ENCODE data around the gene SPATA17. TPM values are rescaled to one million over a fixed set of nuclear protein-coding genes. Genes with fewer than 3 reads are reported as not detected.

SPATA17 gene
- polyA plus RNA-seq, 1 donor (not counting 4 experiments of a cell fraction or from before 2014, with no cell fraction given): 1.8 TPM

DNA sequence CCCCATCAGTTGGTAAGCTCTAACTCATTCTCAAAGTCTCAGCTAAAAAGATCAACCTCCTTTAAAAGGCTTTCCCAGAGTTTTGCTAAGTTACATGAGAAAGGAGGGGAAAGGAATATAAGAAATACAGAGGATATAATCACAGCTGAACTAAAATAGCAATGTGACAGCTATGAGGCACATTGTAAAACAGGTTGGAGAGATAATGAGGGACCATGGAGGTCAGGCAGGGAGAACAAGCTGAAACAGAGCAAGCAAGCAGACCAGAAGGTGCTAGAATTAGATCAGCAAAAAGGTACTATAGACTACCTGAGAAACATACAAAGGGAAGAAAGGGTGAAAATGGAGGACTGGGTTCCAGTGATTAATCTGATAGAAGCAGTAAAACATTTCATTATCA is 28.8 kb upstream of the SPATA17 start:
- Histone ChIP-seq H3K27ac (ENCODE audit: control insufficient read depth, insufficient read depth, low read length) (no peak overlapping the region), H3K79me2 (ENCODE audit: control insufficient read depth, insufficient read depth, low read length) (no peaks in the 10 kb centered on the region), H3K9me3 (ENCODE audit: control insufficient read depth, low read depth, low read length) (no peaks in the 10 kb centered on the region), H4K20me1 (ENCODE audit: control insufficient read depth, extremely low read depth, insufficient read depth, low read length) (no peaks in the 10 kb centered on the region), H2AFZ (ENCODE audit: control insufficient read depth, low read length) (no peak overlapping the region), H3K4me1 (ENCODE audit: control insufficient read depth, extremely low read depth, insufficient read depth, low read length) (no peaks in the 10 kb centered on the region), H3K4me3 (ENCODE audit: control insufficient read depth in 2 of 3, extremely low read depth in 1 of 3, insufficient read depth in 2 of 3, low read depth in 1 of 3, low read length in 3 of 3) (no peak overlapping the region), H3K9ac (ENCODE audit: control insufficient read depth, extremely low read depth, insufficient read depth, low read length) (no peak overlapping the region), H3K4me2 (ENCODE audit: control insufficient read depth, extremely low read depth, insufficient read depth, low read depth, low read length) (no peak overlapping the region), H3K27me3 (ENCODE audit: control insufficient read depth, extremely low read depth, insufficient read depth, low read length) (no peaks in the 10 kb centered on the region), H3K36me3 (ENCODE audit: control insufficient read depth in 2 of 2, extremely low read depth in 1 of 2, insufficient read depth in 2 of 2, low read length in 2 of 2) (peaks cover 0 to 3% of the 10 kb centered on the region in 2 experiments), H3K9me1 (ENCODE audit: control insufficient read depth, extremely low read depth, insufficient read depth, low read length) (no peaks in the 10 kb centered on the region)
- dilution Hi-C loops (cut with MboI; ENCODE audit: extremely low pct_ligation_motif_present, low sequenced_read_pairs): no loop called here
- DNase-seq (ENCODE audit: low read depth, low spot score): no peak
- no peak for TF ChIP-seq EZH2 (IDR thresholded peaks at IDR 0.05; ENCODE audit: low read length)
- no peak for TF ChIP-seq CTCF (optimal IDR thresholded peaks at IDR 0.05 in 1 of 3, IDR thresholded peaks at IDR 0.05 in 1 of 3, conservative IDR thresholded peaks at IDR 0.05 in 1 of 3; ENCODE audit: extremely low read depth in 1 of 3, insufficient read depth in 2 of 3, low read length in 3 of 3)
- no peak for FAIRE-seq

GRCh38 chr1:217605390-217605789 is 25.8 kb upstream of the SPATA17 start:
- Histone ChIP-seq H3K36me3 (ENCODE audit: control insufficient read depth in 2 of 2, extremely low read depth in 1 of 2, insufficient read depth in 2 of 2, low read length in 2 of 2) (peaks cover 0 to 2% of the 10 kb centered on the region in 2 experiments), H3K4me1 (ENCODE audit: control insufficient read depth, extremely low read depth, insufficient read depth, low read length) (no peaks in the 10 kb centered on the region), H3K27ac (ENCODE audit: control insufficient read depth, insufficient read depth, low read length) (no peak overlapping the region), H3K4me2 (ENCODE audit: control insufficient read depth, extremely low read depth, insufficient read depth, low read depth, low read length) (no peak overlapping the region), H3K79me2 (ENCODE audit: control insufficient read depth, insufficient read depth, low read length) (no peaks in the 10 kb centered on the region), H4K20me1 (ENCODE audit: control insufficient read depth, extremely low read depth, insufficient read depth, low read length) (no peaks in the 10 kb centered on the region), H3K9ac (ENCODE audit: control insufficient read depth, extremely low read depth, insufficient read depth, low read length) (no peak overlapping the region), H3K27me3 (ENCODE audit: control insufficient read depth, extremely low read depth, insufficient read depth, low read length) (no peaks in the 10 kb centered on the region), H3K4me3 (ENCODE audit: control insufficient read depth in 2 of 3, extremely low read depth in 1 of 3, insufficient read depth in 2 of 3, low read depth in 1 of 3, low read length in 3 of 3) (no peak overlapping the region), H3K9me1 (ENCODE audit: control insufficient read depth, extremely low read depth, insufficient read depth, low read length) (no peaks in the 10 kb centered on the region), H2AFZ (ENCODE audit: control insufficient read depth, low read length) (no peak overlapping the region), H3K9me3 (ENCODE audit: control insufficient read depth, low read depth, low read length) (no peaks in the 10 kb centered on the region)
- no peak for DNase-seq (ENCODE audit: low read depth, low spot score)
- no peak for FAIRE-seq
- dilution Hi-C loops (cut with MboI; ENCODE audit: extremely low pct_ligation_motif_present, low sequenced_read_pairs): no loop called here
- TF ChIP-seq CTCF (optimal IDR thresholded peaks at IDR 0.05 in 1 of 3, IDR thresholded peaks at IDR 0.05 in 1 of 3, conservative IDR thresholded peaks at IDR 0.05 in 1 of 3; ENCODE audit: extremely low read depth in 1 of 3, insufficient read depth in 2 of 3, low read length in 3 of 3) (no peak), EZH2 (IDR thresholded peaks at IDR 0.05; ENCODE audit: low read length) (no peak)
